HepG2 (cell line): ENCODE measurements around the gene DCLK1.

ENCODE experiments used
- HMG20B ChIP-seq: conservative IDR thresholded peaks from 2 replicates; pipeline ENCODE4 v1.6.1; 2016; ENCODE audit warnings: missing genetic modification reagents, missing compliant biosample characterization
- NFIC ChIP-seq: IDR thresholded peaks from 2 replicates; pipeline ENCODE4 v1.6.1; 2012; ENCODE audit warnings: mild to moderate bottlenecking, low read length, inconsistent platforms

DNA sequence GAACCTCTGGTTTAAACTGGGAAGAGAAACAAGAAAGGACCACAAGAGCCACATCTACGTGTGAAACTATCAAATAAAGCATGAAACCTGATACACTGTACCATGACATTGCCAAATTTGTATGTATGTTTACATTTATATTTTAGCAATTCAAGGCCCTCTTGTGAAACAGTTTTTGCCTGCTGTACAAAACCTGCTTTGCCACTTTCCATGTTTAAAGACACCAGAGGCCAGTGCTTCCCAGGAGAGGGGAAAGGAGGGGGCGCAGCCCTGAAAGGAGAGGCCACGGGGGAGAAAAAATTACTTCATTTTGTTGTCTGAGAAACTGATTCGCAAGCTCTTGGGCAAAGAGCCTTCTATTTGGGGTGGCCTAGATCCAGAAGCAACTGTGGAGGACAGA, 124.8 kb downstream of the DCLK1 start:
- TF ChIP-seq NFIC, result no peak
- no peak for TF ChIP-seq HMG20B (CRISPR knock-in tag)
